ENCODE data around the gene SUGP2.

Gene SUGP2

DNA sequence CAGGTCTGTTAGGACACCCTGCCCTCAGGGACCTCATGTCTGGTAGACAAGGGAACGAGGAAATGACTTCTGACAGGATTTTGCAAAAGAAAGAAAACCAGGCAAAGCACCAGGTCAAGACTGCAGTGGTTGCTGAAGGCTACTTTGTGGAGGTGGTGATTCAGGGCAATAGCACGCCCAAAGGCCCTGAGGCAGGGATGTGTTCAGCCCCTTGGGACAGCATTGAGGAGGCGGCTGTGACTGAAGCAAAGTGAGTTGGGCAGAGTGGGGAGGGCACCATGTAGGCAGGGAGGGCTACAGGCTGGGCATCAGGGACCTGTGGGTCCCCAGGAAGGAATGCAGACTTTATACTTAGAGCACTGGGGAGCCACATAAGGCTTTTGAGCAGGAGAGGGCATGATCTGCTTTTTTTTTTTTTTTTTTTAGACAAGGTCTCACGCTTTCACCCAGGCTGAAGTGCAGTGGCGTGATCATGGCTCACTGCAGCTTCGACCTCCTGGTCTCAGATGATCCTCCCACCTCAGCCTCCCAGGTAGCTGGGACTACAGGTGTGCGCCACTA lies 81.5 kb downstream of the SUGP2 start:
- no peak for DNase-seq (ENCODE audit: low read depth)

DNA sequence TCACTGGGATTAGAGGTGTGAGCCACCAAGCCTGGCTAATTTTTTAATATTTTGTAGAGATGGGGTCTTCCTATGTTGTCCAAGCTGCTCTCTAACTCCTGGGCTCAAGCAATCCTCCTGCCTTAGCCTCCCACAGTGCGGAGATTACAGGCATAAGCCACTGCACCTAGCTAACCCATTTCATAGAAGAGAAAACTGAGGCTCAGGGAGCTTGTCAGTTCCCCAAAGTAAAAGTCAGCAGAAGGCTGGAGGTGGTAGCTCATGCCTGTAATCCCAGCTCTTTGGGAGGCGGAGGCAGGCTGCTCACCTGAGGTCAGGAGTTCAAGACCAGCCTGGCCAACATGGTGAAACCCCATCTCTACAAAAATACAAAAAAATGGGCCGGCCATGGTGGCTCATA lies 83.5 kb downstream of the SUGP2 start:
- no peak for DNase-seq (ENCODE audit: low read depth)

DNA sequence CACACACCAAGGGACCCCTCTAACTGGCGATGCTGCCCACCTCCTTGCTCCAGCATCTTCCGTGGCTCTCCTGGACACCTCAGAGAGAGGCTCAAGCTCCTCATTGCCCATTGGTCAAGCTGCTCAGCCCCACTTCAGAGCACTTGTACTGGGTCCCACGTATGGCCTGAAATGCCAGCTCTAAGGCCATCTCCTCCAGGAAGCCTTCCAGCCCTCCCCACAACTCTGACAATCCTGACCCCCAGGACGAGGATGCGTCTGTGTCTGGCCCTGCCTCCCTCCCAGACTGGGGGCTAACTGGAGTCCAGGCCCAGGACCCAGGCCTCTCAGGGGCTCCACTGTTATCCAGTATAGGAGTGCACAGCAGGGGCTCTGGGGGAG lies 84.4 kb downstream of the SUGP2 start:
- DNase-seq (ENCODE audit: low read depth) = no peak

DNA sequence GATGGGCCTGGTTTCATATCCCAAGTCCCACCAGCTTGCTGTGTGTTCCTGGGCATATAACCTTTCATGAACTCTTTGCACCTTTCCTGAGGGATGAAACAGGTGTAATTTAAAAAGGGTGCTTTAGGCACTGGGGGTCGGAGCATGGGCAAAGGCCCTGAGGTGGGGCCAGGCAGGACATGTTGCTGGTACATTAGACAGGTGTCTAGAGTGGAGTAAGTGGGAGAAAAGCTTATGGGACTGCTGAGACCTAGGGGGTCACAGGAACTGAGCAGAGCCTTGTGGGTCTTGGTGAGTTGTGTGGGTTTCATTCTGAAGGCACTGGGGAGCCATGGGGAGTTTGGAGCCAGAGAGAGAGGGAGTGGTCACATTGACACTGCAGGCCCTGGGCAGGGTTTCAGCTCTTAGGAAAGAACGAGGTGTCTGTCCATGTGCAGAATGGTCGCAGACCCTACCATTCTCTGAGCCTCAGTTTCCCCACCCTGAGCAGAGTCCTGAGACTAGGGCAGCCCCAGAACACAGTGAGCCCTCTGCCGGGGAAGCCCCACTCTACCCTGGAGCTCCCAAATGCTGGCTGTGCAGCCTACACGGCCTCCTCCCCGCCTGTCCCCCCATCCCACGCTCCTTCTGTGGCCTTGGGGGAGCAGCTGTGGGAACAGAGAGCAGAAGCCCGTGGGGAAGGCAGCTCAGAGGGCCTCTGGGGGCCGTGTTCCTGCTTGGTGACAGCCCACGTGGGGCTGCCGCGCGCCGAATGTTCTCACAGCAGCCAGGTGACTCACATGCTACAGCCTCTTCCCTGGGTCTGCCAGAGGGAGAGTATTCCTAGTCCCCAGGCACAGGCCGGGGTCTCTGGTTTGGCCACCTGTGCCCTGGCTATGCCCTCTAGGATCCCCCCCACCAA lies 85.0 kb downstream of the SUGP2 start:
- no peak for DNase-seq (ENCODE audit: low read depth)

DNA sequence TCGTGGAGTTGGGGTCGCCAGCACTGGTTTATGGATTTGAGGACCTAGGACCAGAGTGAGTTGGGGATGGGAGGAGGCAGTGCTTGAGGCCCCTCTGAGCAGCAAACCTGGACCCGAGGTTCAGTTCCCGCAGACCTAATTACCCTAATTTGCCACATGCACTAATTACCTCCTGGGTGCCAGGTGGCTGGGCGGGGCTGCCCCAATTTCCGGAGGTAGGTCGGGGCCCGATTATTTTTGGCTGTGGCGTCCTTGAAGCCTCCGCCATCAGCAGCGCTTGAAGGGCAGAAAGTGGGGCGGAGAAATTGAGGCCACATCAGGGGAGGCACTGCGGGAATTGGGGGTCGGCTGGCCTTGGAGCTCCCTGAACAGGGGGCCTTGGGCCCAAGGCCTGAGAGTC lies 86.4 kb downstream of the SUGP2 start:
- no peak for DNase-seq (ENCODE audit: low read depth)

DNA sequence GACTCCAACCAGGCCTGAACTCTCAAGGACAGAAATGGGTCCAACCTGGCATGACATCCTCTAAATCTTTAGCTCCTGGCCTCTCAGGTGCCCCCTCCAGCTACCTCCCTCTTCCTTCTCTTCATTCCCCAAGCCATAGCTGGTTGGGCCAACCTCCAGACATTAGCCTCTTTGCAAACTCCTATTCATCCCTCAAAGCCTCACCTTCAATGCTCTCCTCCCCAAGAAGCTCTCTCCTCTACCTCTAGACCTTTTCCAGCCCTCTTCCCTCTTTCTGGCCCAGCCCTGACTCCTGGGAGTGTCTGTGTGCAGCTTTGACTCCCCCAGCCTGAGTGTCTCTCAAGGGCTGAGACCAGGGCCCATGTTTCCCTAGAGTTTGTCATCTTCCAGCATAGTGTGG lies 87.0 kb downstream of the SUGP2 start:
- no peak for DNase-seq (ENCODE audit: low read depth)

DNA sequence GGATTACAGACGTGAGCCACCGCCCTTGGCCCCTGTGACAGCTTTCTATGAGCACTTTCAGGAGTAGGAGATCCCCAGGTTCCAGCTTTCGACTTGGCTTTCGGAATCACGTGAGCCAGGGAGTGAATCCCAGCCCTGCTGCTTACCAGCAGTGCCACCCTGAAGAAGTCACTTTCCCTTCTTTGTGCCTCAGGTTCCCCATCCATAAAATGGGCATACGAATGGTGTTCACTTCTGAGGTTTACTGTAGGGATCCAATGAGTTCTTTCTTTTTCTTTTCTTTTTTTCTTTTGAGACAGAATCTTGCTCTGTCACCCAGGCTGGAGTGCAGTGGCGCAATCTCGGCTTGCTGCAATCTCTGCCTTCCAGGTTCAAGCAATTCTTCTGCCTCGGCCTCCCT lies 88.0 kb downstream of the SUGP2 start:
- DNase-seq (ENCODE audit: low read depth) = no peak

DNA sequence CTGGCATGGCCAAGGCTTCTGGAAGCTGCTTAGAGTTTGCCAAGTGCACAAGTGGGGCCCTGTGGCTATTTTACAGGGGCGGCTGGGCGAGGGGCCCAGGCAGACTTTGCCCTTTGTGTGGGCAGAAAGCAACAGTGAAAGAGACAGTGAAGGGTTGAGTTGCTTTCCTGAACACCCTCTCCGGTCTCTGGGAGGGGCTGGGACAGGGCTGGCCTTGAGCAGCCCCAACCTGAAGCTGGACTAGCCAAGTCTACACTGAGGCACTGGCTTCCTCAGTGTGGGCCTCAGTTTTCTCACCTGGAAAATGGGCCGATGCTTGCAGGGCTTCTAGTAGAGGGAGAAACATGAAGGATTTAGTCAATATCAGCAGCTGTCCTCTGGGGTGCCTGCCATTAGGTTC lies 89.9 kb downstream of the SUGP2 start:
- DNase-seq (ENCODE audit: low read depth) = no peak

DNA sequence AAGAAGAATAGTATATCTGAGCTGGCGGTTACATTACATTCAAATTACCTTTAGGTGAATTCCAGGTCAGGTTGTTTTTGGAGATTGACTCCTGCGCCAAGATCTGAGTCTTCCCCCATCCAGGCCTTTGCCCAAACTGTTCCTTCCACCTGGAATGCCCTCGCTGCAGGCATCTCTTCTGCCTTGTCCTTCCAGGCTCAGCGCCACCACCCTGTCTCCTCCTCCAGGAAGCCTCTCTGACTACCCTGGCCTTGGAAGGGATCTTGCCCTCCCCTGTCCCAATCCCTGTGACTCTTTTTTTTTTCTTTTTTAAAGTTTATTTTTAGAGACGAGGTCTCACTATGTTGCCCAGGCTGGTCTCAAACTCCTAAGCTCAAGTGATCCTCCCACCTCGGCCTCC lies 90.6 kb downstream of the SUGP2 start:
- DNase-seq (ENCODE audit: low read depth) = no peak

DNA sequence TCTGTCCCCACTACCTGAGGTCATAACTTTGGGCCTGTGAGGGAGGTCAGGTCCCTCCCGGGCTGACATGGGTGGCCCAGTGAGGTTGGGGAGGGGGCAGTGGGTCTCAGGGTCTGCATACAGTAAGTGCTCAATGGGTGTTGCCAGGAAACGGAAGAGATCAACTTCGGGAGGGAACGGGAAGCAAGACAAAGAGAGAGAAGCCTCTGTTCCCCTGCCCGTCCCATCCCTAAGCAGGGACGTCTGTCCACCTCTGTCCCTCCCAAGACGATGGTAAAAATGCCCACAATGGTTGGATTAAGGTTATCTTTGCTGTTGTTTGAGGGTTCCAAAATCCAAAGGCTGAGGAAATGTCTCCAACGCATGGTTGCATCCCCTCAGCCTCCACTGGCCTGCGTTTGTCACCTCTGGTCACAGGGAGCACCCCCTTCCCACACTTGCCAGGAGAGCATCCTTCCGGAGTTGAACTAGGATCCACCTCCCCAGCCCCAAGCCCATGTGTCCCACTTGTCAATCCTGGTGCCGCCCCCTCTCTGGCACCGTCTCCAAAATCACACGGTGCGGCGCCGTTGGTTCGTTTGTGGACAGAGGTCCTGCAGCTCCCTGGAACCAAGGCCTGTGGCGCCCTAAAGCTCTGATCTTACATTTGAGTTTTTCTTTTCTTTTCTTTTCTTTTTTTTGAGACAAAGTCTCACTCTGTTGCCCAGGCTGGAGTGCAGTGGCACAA lies 91.5 kb downstream of the SUGP2 start:
- DNase-seq (ENCODE audit: low read depth) = no peak

All from activated T-helper 9 cell treated with anti-CD3 and anti-CD28 coated beads, Interleukin-2, amount 50 U/mL, for 16 hours (primary cell).